Bronchial epithelial cell (primary cell): Measurements from ENCODE around the gene NLRC3. TPM values are rescaled to one million over a fixed set of nuclear protein-coding genes. Genes with fewer than 3 reads are reported as not detected.
"Not testable (repeated sequence)": the region's sequence is repeated elsewhere in the genome, so short reads cannot be mapped to it uniquely, and the experiment has no call there.

Experiments
- DNase-seq: peaks from one replicate; pipeline ENCODE4 v3.0.0-alpha.2; 2010; ENCODE audit warnings: low read depth
- FAIRE-seq: peaks from 2 replicates; lab custom pipeline; 2011; peaks lifted over from hg19 to GRCh38; lab: Jason Lieb, UNC
- H3K27me3 ChIP-seq: 2 replicates; pipeline ENCODE4 v1.5.1; 2011; ENCODE audit warnings: low read length; ENCODE audit not compliant: control insufficient read depth, insufficient read depth
- H3K36me3 ChIP-seq: 2 replicates; pipeline ENCODE4 v1.5.1; 2011; ENCODE audit warnings: low read length; ENCODE audit not compliant: control insufficient read depth, insufficient read depth
- H3K4me3 ChIP-seq: 2 replicates; pipeline ENCODE4 v1.5.1; 2011; ENCODE audit warnings: mild to moderate bottlenecking, low read depth, low read length, control low read depth
- total RNA-seq: library from RNA; depleted of rRNA; stranded (reverse); fragments of >200 nt; gene quantifications from 2 replicates; pipeline ENCODE4 v1.2.1, GENCODE V29; 2014
- TF ChIP-seq, protein P1 (sequence below): IDR thresholded peaks from 2 replicates; pipeline ENCODE4 v1.5.1; 2011; ENCODE audit warnings: mild to moderate bottlenecking, moderate library complexity, low read length, control low read depth, inconsistent platforms; ENCODE audit not compliant: insufficient read depth, severe bottlenecking

The NLRC3 gene
- total RNA-seq, 1 donor from 2014 or later: not detected

DNA sequence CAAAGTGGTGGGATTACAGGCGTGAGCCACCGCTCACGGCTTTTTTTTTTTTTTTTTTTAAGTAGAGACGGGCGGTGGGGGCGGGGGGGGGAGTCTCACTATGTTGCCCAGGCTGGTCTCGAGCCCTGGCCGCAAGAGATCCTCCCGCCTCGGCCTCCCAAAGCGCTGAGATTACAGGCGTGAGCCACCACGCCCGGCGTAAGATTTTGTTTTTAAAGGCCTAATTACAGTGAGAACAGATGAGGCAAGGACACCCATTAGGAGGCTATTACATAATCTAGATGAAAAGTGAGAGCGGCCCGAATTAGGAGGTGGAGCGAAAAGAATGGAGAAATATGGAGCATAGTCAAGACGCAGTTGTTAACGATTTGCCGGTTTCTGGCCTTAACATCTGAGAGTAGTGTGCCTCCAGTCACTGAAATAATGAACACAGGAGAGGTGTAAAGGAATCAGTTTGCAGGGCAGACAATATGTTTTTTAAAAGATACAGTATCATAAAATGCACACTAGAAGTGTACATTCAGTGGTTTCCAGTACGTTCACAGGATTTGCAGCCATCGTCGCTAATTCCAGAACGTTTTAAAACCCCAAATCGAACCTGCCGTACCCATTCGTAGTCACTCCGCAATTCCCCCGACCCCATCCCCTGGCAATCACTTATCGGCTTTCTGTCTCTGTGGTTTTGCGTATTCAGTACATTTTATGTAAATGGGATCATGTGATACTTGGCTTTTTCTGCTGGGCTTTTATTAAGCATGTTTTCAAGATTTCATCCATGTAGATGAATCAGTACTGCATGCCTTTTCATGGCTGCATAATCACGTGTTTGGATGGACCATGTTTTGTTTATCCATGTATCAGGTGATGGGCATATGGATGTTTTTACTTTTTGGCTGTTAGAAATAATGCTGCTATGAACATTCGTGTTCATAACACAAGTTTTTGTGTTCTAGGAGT lies 35.6 kb upstream of the NLRC3 start:
- no peak for FAIRE-seq
- Histone ChIP-seq H3K4me3 (peak overlapping the region; percentile 86), H3K27me3 (no peaks in the 10 kb centered on the region), H3K36me3 (peaks cover 2% of the 10 kb centered on the region)
- DNase-seq: no peak
- TF ChIP-seq, protein P1, sequence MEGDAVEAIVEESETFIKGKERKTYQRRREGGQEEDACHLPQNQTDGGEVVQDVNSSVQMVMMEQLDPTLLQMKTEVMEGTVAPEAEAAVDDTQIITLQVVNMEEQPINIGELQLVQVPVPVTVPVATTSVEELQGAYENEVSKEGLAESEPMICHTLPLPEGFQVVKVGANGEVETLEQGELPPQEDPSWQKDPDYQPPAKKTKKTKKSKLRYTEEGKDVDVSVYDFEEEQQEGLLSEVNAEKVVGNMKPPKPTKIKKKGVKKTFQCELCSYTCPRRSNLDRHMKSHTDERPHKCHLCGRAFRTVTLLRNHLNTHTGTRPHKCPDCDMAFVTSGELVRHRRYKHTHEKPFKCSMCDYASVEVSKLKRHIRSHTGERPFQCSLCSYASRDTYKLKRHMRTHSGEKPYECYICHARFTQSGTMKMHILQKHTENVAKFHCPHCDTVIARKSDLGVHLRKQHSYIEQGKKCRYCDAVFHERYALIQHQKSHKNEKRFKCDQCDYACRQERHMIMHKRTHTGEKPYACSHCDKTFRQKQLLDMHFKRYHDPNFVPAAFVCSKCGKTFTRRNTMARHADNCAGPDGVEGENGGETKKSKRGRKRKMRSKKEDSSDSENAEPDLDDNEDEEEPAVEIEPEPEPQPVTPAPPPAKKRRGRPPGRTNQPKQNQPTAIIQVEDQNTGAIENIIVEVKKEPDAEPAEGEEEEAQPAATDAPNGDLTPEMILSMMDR: no peak

DNA sequence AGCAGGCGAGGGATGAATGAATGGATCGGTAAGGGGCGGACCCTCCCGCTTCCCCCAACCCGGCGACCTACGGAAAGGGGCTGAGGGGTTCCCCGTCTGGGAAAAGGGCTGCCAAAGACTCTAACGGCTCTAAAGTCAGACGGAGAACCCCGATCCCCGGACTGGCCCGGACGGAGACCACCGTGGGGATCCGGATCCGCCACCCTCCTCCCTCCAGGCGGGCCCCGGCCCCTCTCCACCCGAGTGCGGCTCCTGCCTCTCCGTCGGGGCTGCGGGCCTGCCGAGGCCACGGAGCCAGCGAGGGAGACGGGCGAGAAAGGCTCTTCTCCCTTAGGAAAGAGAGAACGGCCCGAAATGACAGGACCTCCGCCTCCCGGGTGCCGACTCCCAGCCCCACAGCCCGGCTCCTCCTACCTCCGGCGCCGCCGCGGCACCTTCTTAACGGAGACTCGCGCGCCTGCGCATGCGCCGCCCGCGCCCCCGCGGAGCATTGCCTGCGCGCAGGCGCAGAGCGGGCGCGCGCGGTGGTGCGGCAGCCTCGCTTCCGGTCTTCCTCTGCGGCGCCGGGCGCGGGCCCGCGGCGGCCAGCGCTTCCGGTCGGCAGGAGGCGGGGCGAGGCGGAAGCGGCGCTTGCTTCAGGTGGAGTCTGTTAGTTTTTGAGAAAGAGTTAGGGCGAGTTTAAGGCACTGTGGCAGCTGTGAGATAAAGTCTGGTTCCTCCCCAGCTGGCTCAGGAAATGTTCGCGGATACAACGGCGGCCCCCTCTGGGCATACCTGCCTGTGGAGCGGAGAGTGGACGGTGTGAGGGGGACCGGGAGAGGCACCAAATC lies 34.2 kb upstream of the NLRC3 start, which contains the start of gene SLX4:
SLX4 (minus strand) TSS at position 461 of the 830 bp plus-strand sequence. CDS start 2,642 bp downstream, outside the sequence.
- Histone ChIP-seq H3K27me3 (no peaks in the 10 kb centered on the region), H3K36me3 (peaks cover 2% of the 10 kb centered on the region), H3K4me3 (peak within 1 kb of the TSS; percentile 86)
- peak; percentile 82 for DNase-seq
- no peak for FAIRE-seq
- TF ChIP-seq, protein P1: no peak

DNA sequence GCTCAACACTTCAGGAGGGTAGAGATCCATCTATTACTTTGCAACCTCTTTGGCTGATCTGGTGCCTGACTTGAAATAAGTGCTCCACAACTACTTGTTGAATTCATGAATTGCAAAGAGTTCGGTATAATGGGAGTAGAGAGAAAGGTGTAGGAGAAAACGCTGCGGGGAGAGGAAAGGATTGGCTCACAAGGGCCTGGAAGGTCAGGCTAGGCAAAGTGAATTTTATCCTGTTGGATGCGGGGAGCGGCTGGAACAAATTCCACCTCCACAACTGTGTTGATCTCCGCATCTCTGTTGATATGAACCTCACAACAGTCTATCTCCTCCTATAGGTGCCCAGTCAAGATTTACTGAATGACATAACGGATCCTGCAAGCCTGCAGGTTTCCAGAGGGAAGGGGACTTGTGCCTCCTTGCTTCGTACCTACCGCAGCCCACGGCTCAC lies 33.5 kb upstream of the NLRC3 start:
- H3K4me3 ChIP-seq: peak overlapping the region; percentile 86
- H3K36me3 ChIP-seq: peaks cover 2% of the 10 kb centered on the region
- TF ChIP-seq, protein P1: no peak
- no peaks in the 10 kb centered on the region for H3K27me3 ChIP-seq
- FAIRE-seq (no peak), DNase-seq (peak; percentile 15)

DNA sequence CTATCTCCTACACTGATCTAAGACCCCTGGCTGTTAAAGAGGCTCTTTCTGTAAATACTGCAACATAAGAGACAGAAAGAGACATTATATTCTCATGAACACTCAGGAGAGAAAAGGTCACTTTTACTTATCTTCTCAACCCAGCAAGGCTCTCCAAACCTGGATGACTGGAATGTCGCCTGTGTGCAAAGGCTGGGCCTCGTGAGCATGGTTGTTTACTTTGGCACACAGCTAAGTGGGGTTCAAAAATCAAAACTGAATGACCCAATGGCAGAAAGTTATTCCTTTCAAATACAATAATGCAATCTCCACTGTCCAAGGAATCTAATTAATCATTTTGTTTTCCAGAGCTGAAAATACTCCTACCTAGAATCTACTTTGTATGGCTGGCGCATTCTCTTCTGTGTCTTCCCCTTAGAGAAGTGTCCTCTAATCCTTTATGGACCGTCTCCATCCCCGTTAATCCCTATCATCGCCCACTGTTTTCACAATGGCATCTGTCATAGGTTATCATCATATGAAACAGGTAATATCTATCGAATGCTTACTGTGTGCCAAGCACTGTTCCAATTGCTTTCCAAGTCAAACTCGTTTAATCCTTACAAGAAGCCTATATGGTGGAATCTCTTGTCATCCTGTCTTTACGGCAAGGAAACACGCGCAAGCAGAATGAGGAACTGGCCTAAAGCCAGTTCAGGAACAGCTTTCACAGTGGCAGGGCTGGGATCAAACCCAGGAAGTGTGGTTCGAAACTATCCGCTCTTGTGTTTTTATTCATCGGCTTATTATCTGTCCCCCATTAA lies 32.9 kb upstream of the NLRC3 start:
- Histone ChIP-seq H3K27me3 (no peaks in the 10 kb centered on the region), H3K36me3 (peaks cover under 1% of the 10 kb centered on the region), H3K4me3 (no peak overlapping the region)
- FAIRE-seq: no peak
- peak; percentile 2 for DNase-seq
- TF ChIP-seq, protein P1: no peak

DNA sequence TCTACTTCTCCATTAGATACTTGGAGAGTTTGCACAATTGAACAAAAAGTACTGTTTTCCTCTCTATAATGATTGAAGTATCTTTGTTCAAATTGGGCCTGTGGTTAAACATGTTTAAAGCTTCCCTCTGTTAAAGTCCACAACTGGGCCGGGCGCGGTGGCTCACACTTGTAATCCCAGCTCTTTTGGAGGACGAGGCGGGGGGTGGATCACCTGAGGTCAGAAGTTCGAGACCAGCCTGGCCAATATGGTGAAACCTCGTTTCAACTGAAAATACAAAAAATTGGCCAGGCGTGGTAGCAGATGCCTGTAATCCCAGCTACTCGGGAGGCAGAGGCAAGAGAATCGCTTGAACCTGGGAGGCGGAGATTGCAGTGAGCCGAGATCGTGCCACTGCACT lies 31.8 kb upstream of the NLRC3 start:
- H3K36me3 ChIP-seq, FAIRE-seq, H3K27me3 ChIP-seq, H3K4me3 ChIP-seq, DNase-seq: not testable (repeated sequence)
